ENCODE data around the gene SPOPL. TPM values are rescaled to one million over a fixed set of nuclear protein-coding genes. Genes with fewer than 3 reads are reported as not detected.

SPOPL gene
- total and polyA plus RNA-seq, 12 donors, result 1.5 to 26.2 (median 14.0) TPM

GRCh38 chr2:138550670-138551287 is 49.2 kb downstream of the SPOPL start:
- H3K27ac ChIP-seq, result no peak overlapping the region
- H3K4me3 ChIP-seq, result no peak overlapping the region
- WGBS, 4 donors, result 83 to 87% (median 84%) methylated on average over 3 of the region's 3 CpGs
- DNase-seq, result no peak
- no peaks in the 10 kb centered on the region for H3K4me1 ChIP-seq (replicated peaks in 1 of 2)
- H3K9me3 ChIP-seq (replicated peaks in 1 of 3), result peaks cover 0 to 6% (median 0%) of the 10 kb centered on the region in 3 donors
- TF ChIP-seq POLR2A (IDR thresholded peaks at IDR 0.05) (no peak), CTCF (IDR thresholded peaks at IDR 0.05) (no peak)
- H3K36me3 ChIP-seq (replicated peaks in 1 of 2), result peaks cover 0 to 4% of the 10 kb centered on the region in 2 donors
- H3K27me3 ChIP-seq, result no peaks in the 10 kb centered on the region
- intact Hi-C loops (cut with DNase I), result no loop called here

GRCh38 chr2:138554123-138554522 is 52.6 kb downstream of the SPOPL start:
- Histone ChIP-seq H3K4me3 (no peak overlapping the region), H3K36me3 (replicated peaks in 1 of 2) (peaks cover 0 to 4% of the 10 kb centered on the region in 2 donors), H3K4me1 (replicated peaks in 1 of 2) (no peaks in the 10 kb centered on the region), H3K27ac (no peak overlapping the region), H3K27me3 (no peaks in the 10 kb centered on the region), H3K9me3 (replicated peaks in 1 of 3) (peaks cover 0 to 6% (median 0%) of the 10 kb centered on the region in 3 donors)
- intact Hi-C loops (cut with DNase I), result no loop called here
- WGBS, 4 donors, result 98 to 100% (median 100%) methylated on average over 3 of the region's 3 CpGs
- no peak for DNase-seq
- TF ChIP-seq POLR2A (IDR thresholded peaks at IDR 0.05), result no peak
- TF ChIP-seq CTCF (IDR thresholded peaks at IDR 0.05), result no peak

- no peaks in the 10 kb centered on the region for H3K4me1 ChIP-seq (replicated peaks in 1 of 2)
- intact Hi-C loops (cut with DNase I), result no loop called here
- no peak for DNase-seq
- no peak for TF ChIP-seq POLR2A (IDR thresholded peaks at IDR 0.05)
- no peak for TF ChIP-seq CTCF (IDR thresholded peaks at IDR 0.05)
- no peak overlapping the region for H3K27ac ChIP-seq
- 61 to 88% (median 76%) methylated on average over 1 of the region's 1 CpG for whole genome bisulfite sequencing, 4 donors
- H3K36me3 ChIP-seq (replicated peaks in 1 of 2), result peaks cover 0 to under 1% of the 10 kb centered on the region in 2 donors
- H3K27me3 ChIP-seq, result no peaks in the 10 kb centered on the region
- no peak overlapping the region for H3K4me3 ChIP-seq
- H3K9me3 ChIP-seq (replicated peaks in 1 of 3), result no peaks in the 10 kb centered on the region
Measured at GRCh38 chr2:138559641-138560040, 58.1 kb downstream of the SPOPL start.

GRCh38 chr2:138564586-138565229 is 63.1 kb downstream of the SPOPL start:
- no peak overlapping the region for H3K27ac ChIP-seq
- no peaks in the 10 kb centered on the region for H3K4me1 ChIP-seq (replicated peaks in 1 of 2)
- WGBS, 4 donors, result 66 to 87% (median 77%) methylated on average over 5 of the region's 5 CpGs
- intact Hi-C loops (cut with DNase I), result no loop called here
- H3K9me3 ChIP-seq (replicated peaks in 1 of 3), result no peaks in the 10 kb centered on the region
- TF ChIP-seq POLR2A (IDR thresholded peaks at IDR 0.05) (no peak), CTCF (IDR thresholded peaks at IDR 0.05) (no peak)
- no peak overlapping the region for H3K4me3 ChIP-seq
- no peak for DNase-seq
- H3K27me3 ChIP-seq, result no peaks in the 10 kb centered on the region
- H3K36me3 ChIP-seq (replicated peaks in 1 of 2), result peaks cover 0 to 4% of the 10 kb centered on the region in 2 donors

Measured in adrenal gland (tissue), 12 donors.